Kidney capillary endothelial cell (primary cell): ENCODE results near the gene PPP1R9A.

ENCODE experiments used
- DNase-seq: peaks from one replicate; pipeline ENCODE4 v3.0.0-alpha.2; 2018; ENCODE audit warnings: low spot score

PPP1R9A gene

GRCh38 chr7:95097851-95098250 lies 190.5 kb downstream of the PPP1R9A start:
- DNase-seq, result no peak

- DNase-seq, result no peak
These were observed 191.7 kb downstream of the PPP1R9A start for GRCh38 chr7:95099106-95099505.

- no peak for DNase-seq
These were observed 194.0 kb downstream of the PPP1R9A start for GRCh38 chr7:95101422-95101821.

- DNase-seq, result peak; percentile 40
These were observed 195.3 kb downstream of the PPP1R9A start for GRCh38 chr7:95102662-95103061.

GRCh38 chr7:95104739-95105138 lies 197.3 kb downstream of the PPP1R9A start:
- DNase-seq, result peak; percentile 74

GRCh38 chr7:95105627-95106026 lies 198.2 kb downstream of the PPP1R9A start:
- no peak for DNase-seq

- DNase-seq, result no peak
These were observed 199.0 kb downstream of the PPP1R9A start for GRCh38 chr7:95106401-95106800.

GRCh38 chr7:95110707-95111106 lies 203.3 kb downstream of the PPP1R9A start:
- DNase-seq, result no peak

- DNase-seq, result no peak
These were observed 206.2 kb downstream of the PPP1R9A start for GRCh38 chr7:95113590-95113989.

- DNase-seq, result peak; percentile 11
These were observed 218.8 kb downstream of the PPP1R9A start for GRCh38 chr7:95126053-95126709.

GRCh38 chr7:95132500-95132899 lies 225.1 kb downstream of the PPP1R9A start:
- no peak for DNase-seq

GRCh38 chr7:95139922-95140321 lies 232.5 kb downstream of the PPP1R9A start:
- DNase-seq, result no peak

GRCh38 chr7:95141755-95142154 lies 234.4 kb downstream of the PPP1R9A start:
- no peak for DNase-seq

- DNase-seq, result no peak
These were observed 236.9 kb downstream of the PPP1R9A start for GRCh38 chr7:95144256-95144655.

- DNase-seq, result no peak
These were observed 248.6 kb downstream of the PPP1R9A start for GRCh38 chr7:95155965-95156364.

GRCh38 chr7:95157381-95157780 lies 250.0 kb downstream of the PPP1R9A start:
- DNase-seq, result no peak

- DNase-seq, result no peak
These were observed 262.3 kb downstream of the PPP1R9A start for GRCh38 chr7:95169678-95170077.

- DNase-seq, result no peak
These were observed 265.0 kb downstream of the PPP1R9A start for GRCh38 chr7:95172420-95172819.

GRCh38 chr7:95190515-95190914 lies 283.1 kb downstream of the PPP1R9A start:
- DNase-seq, result no peak

- DNase-seq, result no peak
These were observed 284.4 kb downstream of the PPP1R9A start for GRCh38 chr7:95191795-95192194.

GRCh38 chr7:95198863-95199262 lies 291.5 kb downstream of the PPP1R9A start:
- DNase-seq, result no peak

GRCh38 chr7:95199779-95200558 lies 292.6 kb downstream of the PPP1R9A start:
- DNase-seq, result peak; percentile 41

- no peak for DNase-seq
These were observed 293.3 kb downstream of the PPP1R9A start for GRCh38 chr7:95200741-95201140.

- DNase-seq, result no peak
These were observed 294.3 kb downstream of the PPP1R9A start for GRCh38 chr7:95201727-95202126.
